Keratinocyte (primary cell): ENCODE data around the gene DAPK3.
"Not testable (repeated sequence)": the region's sequence is repeated elsewhere in the genome, so short reads cannot be mapped to it uniquely, and the experiment has no call there.

Source experiments
- EZH2 ChIP-seq: IDR thresholded peaks from one replicate; pipeline ENCODE4 v1.6.1; 2012; ENCODE audit warnings: inconsistent platforms, mild to moderate bottlenecking, low read length, moderate library complexity
- TF ChIP-seq, protein P1 (sequence below), 3 experiments: IDR thresholded peaks in 1 of 3; conservative IDR thresholded peaks in 1 of 3; optimal IDR thresholded peaks in 1 of 3; 2 replicates in 2 of 3; 3 replicates in 1 of 3; pipeline versions ENCODE3 to v1.5.1; 2011; ENCODE audit warnings: low read length in 3 of 3, mild to moderate bottlenecking in 3 of 3, moderate library complexity in 2 of 3, control low read depth in 1 of 3, inconsistent platforms in 1 of 3; ENCODE audit not compliant: insufficient read depth in 2 of 3; ENCODE audit errors: extremely low read depth in 1 of 3

- TF ChIP-seq, protein P1, sequence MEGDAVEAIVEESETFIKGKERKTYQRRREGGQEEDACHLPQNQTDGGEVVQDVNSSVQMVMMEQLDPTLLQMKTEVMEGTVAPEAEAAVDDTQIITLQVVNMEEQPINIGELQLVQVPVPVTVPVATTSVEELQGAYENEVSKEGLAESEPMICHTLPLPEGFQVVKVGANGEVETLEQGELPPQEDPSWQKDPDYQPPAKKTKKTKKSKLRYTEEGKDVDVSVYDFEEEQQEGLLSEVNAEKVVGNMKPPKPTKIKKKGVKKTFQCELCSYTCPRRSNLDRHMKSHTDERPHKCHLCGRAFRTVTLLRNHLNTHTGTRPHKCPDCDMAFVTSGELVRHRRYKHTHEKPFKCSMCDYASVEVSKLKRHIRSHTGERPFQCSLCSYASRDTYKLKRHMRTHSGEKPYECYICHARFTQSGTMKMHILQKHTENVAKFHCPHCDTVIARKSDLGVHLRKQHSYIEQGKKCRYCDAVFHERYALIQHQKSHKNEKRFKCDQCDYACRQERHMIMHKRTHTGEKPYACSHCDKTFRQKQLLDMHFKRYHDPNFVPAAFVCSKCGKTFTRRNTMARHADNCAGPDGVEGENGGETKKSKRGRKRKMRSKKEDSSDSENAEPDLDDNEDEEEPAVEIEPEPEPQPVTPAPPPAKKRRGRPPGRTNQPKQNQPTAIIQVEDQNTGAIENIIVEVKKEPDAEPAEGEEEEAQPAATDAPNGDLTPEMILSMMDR (optimal IDR thresholded peaks at IDR 0.05 in 1 of 3, IDR thresholded peaks at IDR 0.05 in 1 of 3, conservative IDR thresholded peaks at IDR 0.05 in 1 of 3; ENCODE audit: extremely low read depth in 1 of 3, insufficient read depth in 2 of 3, low read length in 3 of 3): not testable (repeated sequence)
- not testable (repeated sequence) for TF ChIP-seq EZH2
These were observed 18.1 kb downstream of the DAPK3 start for GRCh38 chr19:3952755-3953276.
